AG10803 (cell line): ENCODE measurements around the gene GEMIN2.
"Not testable (repeated sequence)": the region's sequence is repeated elsewhere in the genome, so short reads cannot be mapped to it uniquely, and the experiment has no call there.

Experiments used
- DNase-seq: peaks from one replicate; pipeline ENCODE4 v3.0.0; 2010; ENCODE audit warnings: low read depth
- H3K4me3 ChIP-seq: 2 replicates; pipeline ENCODE4 v1.5.1; 2011; ENCODE audit warnings: mild to moderate bottlenecking, low read length, control low read depth
- TF ChIP-seq, protein P1 (sequence below): conservative IDR thresholded peaks from 2 replicates; pipeline ENCODE4 v1.5.1; 2011; ENCODE audit warnings: mild to moderate bottlenecking, low read length, control low read depth, inconsistent platforms

Gene GEMIN2, protein sequence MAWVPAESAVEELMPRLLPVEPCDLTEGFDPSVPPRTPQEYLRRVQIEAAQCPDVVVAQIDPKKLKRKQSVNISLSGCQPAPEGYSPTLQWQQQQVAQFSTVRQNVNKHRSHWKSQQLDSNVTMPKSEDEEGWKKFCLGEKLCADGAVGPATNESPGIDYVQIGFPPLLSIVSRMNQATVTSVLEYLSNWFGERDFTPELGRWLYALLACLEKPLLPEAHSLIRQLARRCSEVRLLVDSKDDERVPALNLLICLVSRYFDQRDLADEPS

DNA sequence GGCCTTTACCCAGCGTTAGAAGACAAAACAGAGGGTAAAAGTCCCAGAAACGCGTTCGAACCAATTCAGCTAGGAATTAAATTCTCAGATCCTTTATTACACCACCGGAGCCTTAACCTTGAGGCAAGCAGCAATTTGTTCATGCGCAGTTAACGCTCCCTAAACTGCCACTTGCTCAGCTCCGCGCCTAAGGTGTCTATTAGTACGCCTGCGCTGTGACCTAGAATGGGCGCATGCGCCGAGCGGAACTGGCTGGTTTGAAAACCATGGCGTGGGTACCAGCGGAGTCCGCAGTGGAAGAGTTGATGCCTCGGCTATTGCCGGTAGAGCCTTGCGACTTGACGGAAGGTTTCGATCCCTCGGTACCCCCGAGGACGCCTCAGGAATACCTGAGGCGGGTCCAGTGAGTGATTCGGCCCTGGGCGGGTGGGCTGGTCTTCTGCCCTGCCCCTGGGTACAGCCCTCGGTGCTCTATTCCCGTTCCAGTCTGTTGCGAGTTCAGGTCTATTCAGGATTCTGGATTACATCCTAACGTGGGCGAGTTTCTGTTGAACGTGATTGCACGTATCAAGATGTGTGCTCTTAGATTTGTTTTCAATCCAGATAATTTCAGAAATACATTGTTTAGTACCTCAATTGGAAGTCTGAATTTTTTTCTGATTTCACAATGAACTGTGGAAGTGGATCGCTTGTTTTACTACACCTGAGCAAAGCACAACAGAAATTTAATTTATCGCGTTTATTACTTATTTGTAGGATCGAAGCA lies at the start of gene GEMIN2:
Gene GEMIN2 (plus strand): TSS at position 251 of the 766 bp plus-strand sequence. CDS start 16 bp downstream, at position 267.
- peak within 1 kb of the TSS; percentile 78 for H3K4me3 ChIP-seq
- DNase-seq = peak; percentile 93
- TF ChIP-seq, protein P1, sequence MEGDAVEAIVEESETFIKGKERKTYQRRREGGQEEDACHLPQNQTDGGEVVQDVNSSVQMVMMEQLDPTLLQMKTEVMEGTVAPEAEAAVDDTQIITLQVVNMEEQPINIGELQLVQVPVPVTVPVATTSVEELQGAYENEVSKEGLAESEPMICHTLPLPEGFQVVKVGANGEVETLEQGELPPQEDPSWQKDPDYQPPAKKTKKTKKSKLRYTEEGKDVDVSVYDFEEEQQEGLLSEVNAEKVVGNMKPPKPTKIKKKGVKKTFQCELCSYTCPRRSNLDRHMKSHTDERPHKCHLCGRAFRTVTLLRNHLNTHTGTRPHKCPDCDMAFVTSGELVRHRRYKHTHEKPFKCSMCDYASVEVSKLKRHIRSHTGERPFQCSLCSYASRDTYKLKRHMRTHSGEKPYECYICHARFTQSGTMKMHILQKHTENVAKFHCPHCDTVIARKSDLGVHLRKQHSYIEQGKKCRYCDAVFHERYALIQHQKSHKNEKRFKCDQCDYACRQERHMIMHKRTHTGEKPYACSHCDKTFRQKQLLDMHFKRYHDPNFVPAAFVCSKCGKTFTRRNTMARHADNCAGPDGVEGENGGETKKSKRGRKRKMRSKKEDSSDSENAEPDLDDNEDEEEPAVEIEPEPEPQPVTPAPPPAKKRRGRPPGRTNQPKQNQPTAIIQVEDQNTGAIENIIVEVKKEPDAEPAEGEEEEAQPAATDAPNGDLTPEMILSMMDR = no peak

DNA sequence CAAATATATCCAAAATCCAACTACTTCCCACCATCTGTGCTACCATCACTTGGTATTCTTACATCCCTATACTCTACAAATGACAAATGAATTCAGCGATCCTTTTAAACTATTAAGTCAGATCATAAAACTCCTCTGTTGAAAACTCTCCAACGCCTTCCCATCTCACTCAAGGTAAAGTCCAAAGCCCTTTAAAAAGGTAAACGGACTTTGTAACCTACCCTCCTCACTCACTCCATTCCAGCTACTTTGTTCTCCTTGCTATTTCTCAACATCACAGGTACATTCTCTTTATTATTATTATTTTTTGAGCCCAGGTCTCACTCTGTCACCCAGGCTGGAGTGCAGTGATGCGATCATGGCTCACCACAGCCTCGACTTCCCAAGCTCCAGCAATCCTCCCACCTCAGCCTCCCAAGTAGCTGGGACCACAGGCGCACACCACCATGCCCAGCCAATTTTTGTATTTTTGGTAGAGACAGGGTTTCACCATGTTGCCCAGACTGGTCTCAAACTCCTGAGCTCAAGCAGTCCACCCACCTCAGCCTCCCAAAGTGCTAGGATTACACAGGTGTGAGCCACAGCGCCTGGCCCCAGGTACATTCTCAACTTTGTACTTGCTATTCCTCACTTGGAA lies 44.8 kb upstream of the GEMIN2 start:
- H3K4me3 ChIP-seq, DNase-seq: not testable (repeated sequence)

DNA sequence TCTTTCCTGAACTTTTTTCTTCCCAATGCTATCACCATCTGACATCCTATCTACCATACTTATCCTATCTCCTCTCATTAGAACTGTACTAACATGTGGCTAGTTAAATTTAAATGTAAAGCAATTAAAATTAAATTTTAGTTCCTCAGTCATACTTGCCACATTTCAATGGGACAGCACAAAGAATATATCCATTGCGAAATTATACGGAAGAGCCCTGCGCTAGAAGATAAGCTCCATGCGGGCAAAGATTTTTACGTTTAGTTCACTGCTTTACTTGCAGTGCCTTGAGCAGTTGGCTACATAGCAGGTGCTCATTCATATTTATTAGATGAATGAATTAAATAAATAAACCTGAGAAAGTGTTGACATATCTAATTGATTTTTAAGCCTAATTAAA lies 44.2 kb upstream of the GEMIN2 start:
- no peak for DNase-seq
- TF ChIP-seq, protein P1 = no peak
- no peak overlapping the region for H3K4me3 ChIP-seq

DNA sequence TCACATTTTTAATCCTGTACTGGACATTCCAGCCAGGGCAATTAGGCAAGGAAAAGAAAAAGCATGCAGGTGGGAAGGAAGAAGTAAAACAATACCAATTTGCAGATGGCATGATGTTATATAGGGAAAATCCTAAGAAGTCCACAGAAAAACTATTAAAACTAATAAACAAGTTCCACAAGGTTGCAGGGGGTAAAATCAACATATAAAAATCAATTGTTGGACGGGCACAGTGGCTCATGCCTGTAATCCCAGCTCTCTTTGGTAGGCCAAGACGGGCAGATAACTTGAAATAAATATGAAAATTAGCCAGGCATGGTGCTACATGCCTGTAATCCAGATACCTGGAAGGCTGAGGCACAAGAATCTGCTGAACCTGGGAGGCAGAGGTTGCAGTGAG lies 43.0 kb upstream of the GEMIN2 start:
- DNase-seq = no peak
- TF ChIP-seq, protein P1 = no peak
- H3K4me3 ChIP-seq = no peak overlapping the region

DNA sequence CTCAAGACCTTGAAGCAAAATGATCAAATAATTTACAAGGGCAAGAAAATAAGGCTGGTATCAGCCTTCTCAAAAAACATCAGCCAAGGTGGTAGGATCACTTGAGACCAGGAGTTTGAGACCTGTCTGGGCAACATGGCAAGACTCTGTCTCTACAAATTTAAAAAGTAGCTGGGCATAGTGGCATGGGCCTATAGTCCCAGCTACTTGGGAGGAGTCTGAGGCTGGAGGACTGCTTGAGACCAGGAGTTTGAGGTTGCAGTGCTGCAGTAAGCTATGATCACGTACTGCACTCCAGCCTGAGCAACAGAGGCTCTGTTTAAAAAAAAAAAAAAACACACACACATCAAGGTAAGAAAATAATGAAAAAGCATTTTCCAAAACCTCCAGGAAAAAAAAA lies 33.2 kb upstream of the GEMIN2 start:
- DNase-seq = no peak
- no peak overlapping the region for H3K4me3 ChIP-seq
- TF ChIP-seq, protein P1 = no peak

DNA sequence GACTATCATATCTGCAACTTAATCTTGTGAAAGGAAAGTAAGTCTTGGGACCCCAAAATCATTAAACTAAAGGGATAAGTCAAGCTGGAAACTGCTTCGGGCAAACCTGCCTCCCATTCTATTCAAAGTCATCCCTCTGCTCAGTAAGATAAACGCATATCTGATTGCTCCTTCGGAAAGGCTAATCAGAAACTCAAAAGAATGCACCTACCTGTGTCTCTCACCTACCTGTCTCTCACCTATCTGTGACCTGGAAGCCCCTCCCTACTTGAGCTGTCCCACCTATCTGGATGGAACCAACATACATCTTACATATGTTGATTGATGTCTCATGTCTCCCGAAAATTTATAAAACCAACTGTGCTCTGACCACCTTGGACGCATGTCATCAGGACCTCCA lies 31.0 kb upstream of the GEMIN2 start:
- TF ChIP-seq, protein P1 = no peak
- DNase-seq = no peak
- no peak overlapping the region for H3K4me3 ChIP-seq

DNA sequence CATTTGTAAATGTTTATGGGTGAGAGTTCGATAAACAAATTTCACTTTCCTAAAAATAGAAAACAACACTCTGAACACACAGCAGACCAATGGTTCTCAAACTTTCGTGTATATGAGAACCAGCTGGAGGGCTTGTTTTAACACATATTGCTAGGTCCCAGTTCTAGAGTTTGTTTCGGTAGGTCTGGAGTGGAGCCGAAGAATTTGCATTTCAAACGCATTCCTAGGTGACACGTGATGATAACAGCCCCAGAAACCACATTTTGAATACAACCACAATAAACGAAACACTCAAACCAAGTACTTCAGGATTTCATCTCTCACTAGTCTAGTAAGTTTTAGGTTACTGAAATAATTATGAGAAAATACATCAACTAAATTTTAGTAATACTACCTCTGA lies 28.2 kb upstream of the GEMIN2 start:
- H3K4me3 ChIP-seq = no peak overlapping the region
- TF ChIP-seq, protein P1 = no peak
- peak; percentile 5 for DNase-seq
